Psoas muscle (tissue), 8 donors: Measurements from ENCODE around the gene KSR1. TPM values are rescaled to one million over a fixed set of nuclear protein-coding genes. Genes with fewer than 3 reads are reported as not detected.
"Not testable (repeated sequence)": the region's sequence is repeated elsewhere in the genome, so short reads cannot be mapped to it uniquely, and the experiment has no call there.

Source experiments
- ATAC-seq, 4 donors: fragments of 200-7000 bp; cut with Tn5 transposase; one replicate each; pipeline ENCODE4 v1.9.1; 2020; ENCODE audit warnings: moderate library complexity in 3 of 4, mild to moderate bottlenecking in 2 of 4
- DNase-seq, 2 donors: peaks; one replicate each; pipeline ENCODE4 v3.0.0-alpha.2; 2020
- H3K27ac ChIP-seq: fragments of 200-600 bp; one replicate; pipeline ENCODE4 v1.8.0; 2022
- H3K27me3 ChIP-seq, 3 donors: fragments of 200-600 bp in 1 of 3; one replicate each; pipeline versions ENCODE4 v1.6.1 to v1.8.0; 2013 to 2022; ENCODE audit warnings: low read length in 2 of 3, mild to moderate bottlenecking in 2 of 3, moderate library complexity in 1 of 3; ENCODE audit not compliant: insufficient read depth in 3 of 3
- H3K36me3 ChIP-seq, 2 donors: fragments of 200-600 bp in 1 of 2; one replicate each; pipeline versions ENCODE4 v1.6.1 to v1.8.0; 2013 to 2022; ENCODE audit warnings: low read depth in 1 of 2, mild to moderate bottlenecking in 1 of 2, moderate library complexity in 1 of 2; ENCODE audit not compliant: insufficient read depth in 1 of 2
- H3K4me1 ChIP-seq: fragments of 200-600 bp; one replicate; pipeline ENCODE4 v1.8.0; 2022
- H3K4me3 ChIP-seq: fragments of 200-600 bp; one replicate; pipeline ENCODE4 v1.8.0; 2022; ENCODE audit warnings: mild to moderate bottlenecking
- H3K9me3 ChIP-seq: fragments of 200-600 bp; one replicate; pipeline ENCODE4 v1.8.0; 2022
- CTCF ChIP-seq: fragments of 200-600 bp; IDR thresholded peaks from one replicate; pipeline ENCODE4 v1.8.0; 2022; ENCODE audit warnings: antibody characterized with exemption
- WGBS, 3 donors: extraction: QIAGEN DNeasy Blood & Tissue Kit; methylation state at CpG; one replicate each; pipeline versions ENCODE4 v1.1.6 to v1.1.7; 2013; 5-methylcytosine and 5-hydroxymethylcytosine counted together
- intact Hi-C, 2 donors: fragments of 100-400 bp; cut with DNase I; formaldehyde crosslinking; loops; one replicate each; pipeline versions ENCODE4 v1.11.0 to v1.14.2; 2022
- polyA plus RNA-seq, 3 donors: library from polyadenylated mRNA; stranded (reverse); fragments of 200-250 nt; gene quantifications; one replicate each; pipeline ENCODE4 v1.2.3, GENCODE V29; 2013
- total RNA-seq, 4 donors: library from RNA; stranded (reverse); fragmentation: NEBNext Ultra II Directional in 2 of 4; extraction: Animal tissue kit (Norgen Biotek cat#: 25700) in 2 of 4; gene quantifications; one replicate each; pipeline versions ENCODE4 v1.2.1 to v1.2.4, GENCODE V29; 2021 to 2023
- donor health status: healthy with polysubstance abuse.
- donor health status: DM: no; HTN: no; CAD: no; lungs with moderate emphysema.
- donor health status: Bipolar disorder and iron deficiency.
- donor health status: healthy.
- donor health status: DM: yes; HTN: yes; CAD: no.
- donor health status: DM: no; HTN: no; CAD: no.
- donor health status: DM: no; HTN: no; CAD: no.
- donor health status: DM: yes; HTN: yes; CAD: no.

The KSR1 gene
- total and polyA plus RNA-seq, 7 donors = 7.8 to 93.0 (median 46.5) TPM

GRCh38 chr17:27631411-27631760, 175.1 kb downstream of the KSR1 start:
- Histone ChIP-seq H3K9me3 (no peaks in the 10 kb centered on the region), H3K36me3 (no peaks in the 10 kb centered on the region), H3K4me3 (peak overlapping the region; percentile 52), H3K4me1 (peaks cover 18% of the 10 kb centered on the region), H3K27me3 (no peaks in the 10 kb centered on the region), H3K27ac (peak overlapping the region; percentile 48)
- ATAC-seq (peak in 2 of 4 donors; percentile 7 to 8), DNase-seq (no peak)
- TF ChIP-seq CTCF = no peak
- WGBS, 3 donors = 65 to 73% (median 66%) methylated on average over 6 of the region's 6 CpGs
- intact Hi-C loops = no loop called here

- Histone ChIP-seq H3K9me3 (no peaks in the 10 kb centered on the region), H3K36me3 (no peaks in the 10 kb centered on the region), H3K27me3 (no peaks in the 10 kb centered on the region), H3K4me3 (peak overlapping the region; percentile 52), H3K4me1 (peaks cover 18% of the 10 kb centered on the region), H3K27ac (no peak overlapping the region)
- ATAC-seq (no peak), DNase-seq (peak in 1 of 2 donors; percentile 45)
- WGBS, 3 donors = 55 to 73% (median 69%) methylated on average over 9 to 11 of the region's 11 CpGs
- intact Hi-C loops = no loop called here
- no peak for TF ChIP-seq CTCF
Observed at GRCh38 chr17:27631897-27632725, 175.9 kb downstream of the KSR1 start.

GRCh38 chr17:27632766-27633165, 176.5 kb downstream of the KSR1 start:
- H3K36me3 ChIP-seq, H3K27me3 ChIP-seq, intact Hi-C loops, H3K9me3 ChIP-seq: not testable (repeated sequence)
- DNase-seq = peak; percentile 81 to 88
- Histone ChIP-seq H3K4me1 (peaks cover 18% of the 10 kb centered on the region), H3K27ac (peak overlapping the region; percentile 56), H3K4me3 (peak overlapping the region; percentile 52)
- peak; percentile 78 to 90 (median 84) for ATAC-seq
- 3 to 8% (median 6%) methylated on average over 9 of the region's 9 CpGs for WGBS, 3 donors

- no peaks in the 10 kb centered on the region for H3K9me3 ChIP-seq
- TF ChIP-seq CTCF = no peak
- H3K4me1 ChIP-seq = peaks cover 18% of the 10 kb centered on the region
- H3K36me3 ChIP-seq = no peaks in the 10 kb centered on the region
- 10 to 24% (median 16%) methylated on average over 14 of the region's 14 CpGs for WGBS, 3 donors
- H3K4me3 ChIP-seq = peak overlapping the region; percentile 27
- intact Hi-C loops = no loop called here
- DNase-seq (no peak), ATAC-seq (peak; percentile 36 to 87 (median 74))
- H3K27me3 ChIP-seq = no peaks in the 10 kb centered on the region
- peak overlapping the region; percentile 56 for H3K27ac ChIP-seq
Observed at GRCh38 chr17:27633312-27634025, 177.2 kb downstream of the KSR1 start.

GRCh38 chr17:27634026-27634335, 177.7 kb downstream of the KSR1 start:
- WGBS, 3 donors = 70 to 92% (median 82%) methylated on average over 1 of the region's 1 CpG
- intact Hi-C loops = no loop called here
- no peaks in the 10 kb centered on the region for H3K9me3 ChIP-seq
- peak overlapping the region; percentile 56 for H3K27ac ChIP-seq
- H3K4me1 ChIP-seq = peaks cover 18% of the 10 kb centered on the region
- no peaks in the 10 kb centered on the region for H3K36me3 ChIP-seq
- H3K27me3 ChIP-seq = no peaks in the 10 kb centered on the region
- ATAC-seq (no peak), DNase-seq (no peak)
- no peak overlapping the region for H3K4me3 ChIP-seq
- no peak for TF ChIP-seq CTCF
